Measurements from ENCODE around the gene NCOA6.

DNA sequence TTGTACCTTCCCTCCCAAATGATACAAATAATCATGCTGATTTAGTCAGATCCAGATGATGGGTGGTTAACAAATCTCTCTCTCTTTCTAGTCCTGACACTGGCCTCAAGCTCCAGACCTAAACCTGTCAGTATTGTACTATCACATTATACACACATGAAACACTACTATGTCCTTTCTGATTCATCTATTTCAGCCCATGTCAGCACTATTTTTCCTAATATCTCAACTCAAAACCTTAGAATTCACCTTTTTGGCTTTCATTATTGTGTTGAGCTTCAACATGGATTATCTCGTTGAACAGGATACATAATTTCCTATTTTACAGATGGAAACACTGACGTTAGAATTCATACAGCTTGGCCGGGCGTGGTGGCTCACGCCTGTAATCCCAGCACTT lies 152.0 kb downstream of the NCOA6 start:
- TF ChIP-seq CTCF (IDR thresholded peaks at IDR 0.05) (no peak), POLR2A (IDR thresholded peaks at IDR 0.05) (no peak)
